ENCODE data around the gene KISS1R.

KISS1R gene

DNA sequence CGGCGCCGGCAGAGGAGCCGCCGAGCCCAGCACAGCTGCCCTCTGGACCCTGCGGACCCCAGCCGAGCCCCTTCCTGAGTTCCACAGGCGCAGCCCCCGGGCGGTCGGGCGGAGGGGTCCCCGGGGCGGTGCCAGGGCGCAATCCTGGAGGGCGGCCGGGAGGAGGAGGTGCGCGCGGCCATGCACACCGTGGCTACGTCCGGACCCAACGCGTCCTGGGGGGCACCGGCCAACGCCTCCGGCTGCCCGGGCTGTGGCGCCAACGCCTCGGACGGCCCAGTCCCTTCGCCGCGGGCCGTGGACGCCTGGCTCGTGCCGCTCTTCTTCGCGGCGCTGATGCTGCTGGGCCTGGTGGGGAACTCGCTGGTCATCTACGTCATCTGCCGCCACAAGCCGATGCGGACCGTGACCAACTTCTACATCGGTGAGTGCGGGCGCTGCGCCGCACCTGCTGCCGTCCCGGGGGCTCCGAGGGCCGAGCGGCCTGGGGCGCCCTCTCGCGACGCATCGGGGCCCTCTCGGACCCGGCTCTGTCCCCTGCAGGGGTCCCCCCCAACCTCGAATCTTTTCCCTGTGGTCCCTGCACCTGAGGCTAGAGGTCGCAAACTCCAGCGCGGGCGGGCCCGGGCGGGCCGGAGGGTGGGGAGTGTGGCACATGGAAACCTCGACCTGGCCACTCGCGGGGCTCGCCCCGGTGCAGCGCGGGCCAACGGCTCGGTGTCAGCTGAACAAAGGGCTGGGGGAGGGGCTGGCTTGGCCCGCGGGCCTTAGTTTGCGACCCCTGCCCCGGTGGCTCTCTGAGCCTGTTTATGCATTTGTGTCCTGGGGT lies at the start of gene KISS1R:
KISS1R (plus strand) TSS at position 11 of the 829 bp plus-strand sequence; CDS start at position 181, 170 bp downstream.
- TF ChIP-seq, protein P1, sequence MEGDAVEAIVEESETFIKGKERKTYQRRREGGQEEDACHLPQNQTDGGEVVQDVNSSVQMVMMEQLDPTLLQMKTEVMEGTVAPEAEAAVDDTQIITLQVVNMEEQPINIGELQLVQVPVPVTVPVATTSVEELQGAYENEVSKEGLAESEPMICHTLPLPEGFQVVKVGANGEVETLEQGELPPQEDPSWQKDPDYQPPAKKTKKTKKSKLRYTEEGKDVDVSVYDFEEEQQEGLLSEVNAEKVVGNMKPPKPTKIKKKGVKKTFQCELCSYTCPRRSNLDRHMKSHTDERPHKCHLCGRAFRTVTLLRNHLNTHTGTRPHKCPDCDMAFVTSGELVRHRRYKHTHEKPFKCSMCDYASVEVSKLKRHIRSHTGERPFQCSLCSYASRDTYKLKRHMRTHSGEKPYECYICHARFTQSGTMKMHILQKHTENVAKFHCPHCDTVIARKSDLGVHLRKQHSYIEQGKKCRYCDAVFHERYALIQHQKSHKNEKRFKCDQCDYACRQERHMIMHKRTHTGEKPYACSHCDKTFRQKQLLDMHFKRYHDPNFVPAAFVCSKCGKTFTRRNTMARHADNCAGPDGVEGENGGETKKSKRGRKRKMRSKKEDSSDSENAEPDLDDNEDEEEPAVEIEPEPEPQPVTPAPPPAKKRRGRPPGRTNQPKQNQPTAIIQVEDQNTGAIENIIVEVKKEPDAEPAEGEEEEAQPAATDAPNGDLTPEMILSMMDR (IDR thresholded peaks at IDR 0.05): no peak
- no peak for DNase-seq (ENCODE audit: low spot score)
- no peak within 1 kb of the TSS for H3K27ac ChIP-seq
- H3K4me3 ChIP-seq: peak within 1 kb of the TSS; percentile 67

- no peak for DNase-seq (ENCODE audit: low spot score)
- Histone ChIP-seq H3K4me3 (no peak overlapping the region), H3K27ac (peak overlapping the region in 1 of 2 donors; percentile 83)
- TF ChIP-seq, protein P1 (IDR thresholded peaks at IDR 0.05): no peak
These were observed 49.2 kb upstream of the KISS1R start for GRCh38 chr19:867855-868457.

DNA sequence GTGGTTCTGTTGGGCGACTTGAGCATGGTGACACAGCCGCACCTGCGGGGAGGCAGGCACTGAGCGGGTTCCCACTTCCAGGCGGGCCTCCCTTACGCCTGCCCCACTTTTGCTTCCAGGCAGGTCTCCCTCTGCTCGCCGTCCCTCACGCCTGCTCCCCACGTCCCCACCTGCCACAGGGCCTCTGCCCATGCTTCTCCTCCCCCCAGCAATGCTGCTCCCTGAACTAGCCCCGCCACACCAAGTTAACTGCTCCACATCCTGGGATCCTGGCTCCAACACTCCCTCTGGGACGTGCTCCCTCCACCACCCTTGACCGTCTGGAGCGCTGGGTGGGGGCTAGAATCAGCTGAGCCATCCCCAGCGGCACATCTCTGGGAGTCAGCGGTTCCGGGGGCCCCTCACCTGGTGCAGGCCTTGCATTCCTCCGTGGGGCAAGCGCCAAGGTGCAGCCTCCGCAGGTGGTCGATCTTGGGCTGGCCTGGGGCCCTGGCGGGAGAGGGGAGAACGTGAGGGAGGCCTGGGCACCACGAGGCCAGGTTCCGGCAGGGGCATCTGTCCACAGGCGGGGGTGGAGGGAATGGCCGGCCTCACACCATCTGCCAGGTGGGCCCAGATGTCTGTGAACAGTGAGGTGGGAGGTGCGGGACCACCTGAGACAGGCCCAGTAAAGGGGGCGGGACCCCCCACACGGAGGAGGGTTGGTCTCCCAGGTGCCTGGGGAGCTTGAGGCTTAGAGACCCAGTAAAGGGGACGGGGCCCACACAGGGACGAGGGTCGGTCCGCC lies 48.5 kb upstream of the KISS1R start:
- H3K4me3 ChIP-seq: no peak overlapping the region
- H3K27ac ChIP-seq: peak overlapping the region; percentile 66 to 83
- DNase-seq (ENCODE audit: low spot score): no peak
- TF ChIP-seq, protein P1 (IDR thresholded peaks at IDR 0.05): no peak

DNA sequence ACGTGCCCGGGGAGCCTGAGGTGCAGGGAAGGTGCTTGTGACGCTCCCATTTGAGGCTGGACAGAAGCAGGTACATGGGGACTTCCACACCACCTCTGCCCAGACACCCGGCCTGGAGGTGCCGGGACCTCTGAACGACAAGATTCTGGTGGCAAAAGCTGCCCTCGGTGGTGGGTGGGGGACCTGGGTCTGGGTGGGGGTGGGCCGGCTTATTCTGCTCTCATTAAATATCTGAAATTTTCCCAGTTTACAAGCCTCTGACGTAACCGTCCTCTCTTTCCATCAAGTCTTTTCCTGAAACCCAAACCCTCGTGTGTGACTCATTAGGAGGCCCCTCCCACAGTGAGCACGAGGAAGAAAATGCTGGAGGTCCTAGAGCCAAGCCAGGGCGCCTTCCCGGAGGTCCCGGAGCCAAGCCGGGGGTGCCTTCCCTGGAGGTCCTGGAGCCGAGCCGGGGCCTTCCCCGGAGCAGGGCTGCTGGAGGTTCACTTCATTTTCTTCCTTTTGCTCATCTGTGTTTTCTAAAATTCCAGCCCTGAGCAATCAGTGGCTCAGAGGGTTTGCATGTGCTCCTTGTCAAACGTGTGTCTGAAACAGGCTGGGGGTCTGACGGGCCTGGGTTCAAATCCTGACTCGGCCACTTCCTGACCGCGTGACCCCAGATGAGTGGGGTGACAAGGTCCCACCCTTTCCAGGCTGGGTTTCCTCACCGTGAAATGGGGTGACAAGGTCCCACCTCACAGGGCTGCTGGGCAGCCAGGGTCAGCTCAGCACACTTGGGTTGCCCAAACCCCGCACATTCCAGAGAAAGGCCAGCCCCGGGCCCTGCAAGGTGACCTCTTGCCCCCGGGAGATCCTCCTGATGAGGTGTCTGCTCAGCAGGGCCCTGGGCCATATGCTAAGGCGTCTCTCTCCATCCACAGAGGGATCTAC lies 47.6 kb upstream of the KISS1R start:
- Histone ChIP-seq H3K27ac (peak overlapping the region; percentile 66 to 83), H3K4me3 (no peak overlapping the region)
- TF ChIP-seq, protein P1 (IDR thresholded peaks at IDR 0.05): no peak
- DNase-seq (ENCODE audit: low spot score): peak; percentile 89

- DNase-seq (ENCODE audit: low spot score): no peak
- no peak overlapping the region for H3K4me3 ChIP-seq
- H3K27ac ChIP-seq: peak overlapping the region; percentile 66 to 83
- TF ChIP-seq, protein P1 (IDR thresholded peaks at IDR 0.05): no peak
These were observed 46.8 kb upstream of the KISS1R start for GRCh38 chr19:870314-870713.

DNA sequence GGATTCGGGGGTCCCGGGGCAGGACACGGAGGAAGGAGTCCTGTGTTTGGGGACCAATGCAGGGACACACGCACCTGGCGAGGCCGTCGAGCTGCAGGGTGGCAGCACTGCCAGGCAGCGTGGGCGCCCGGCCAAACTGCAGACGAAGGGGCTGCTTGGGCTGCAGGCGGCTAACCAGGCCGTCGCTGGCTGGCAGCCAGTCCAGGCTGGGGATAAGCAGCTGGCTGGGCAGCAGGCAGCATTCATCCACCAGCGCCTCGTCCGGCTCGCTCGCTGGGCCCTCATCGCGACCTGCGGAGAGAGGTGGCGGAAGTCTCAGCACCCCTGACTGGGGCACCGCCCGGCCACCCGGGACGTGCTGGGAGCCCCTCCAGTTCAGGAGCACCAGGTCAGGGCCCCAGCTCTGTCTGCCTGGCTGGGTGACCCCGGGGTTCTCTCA lies 46.2 kb upstream of the KISS1R start:
- TF ChIP-seq, protein P1 (IDR thresholded peaks at IDR 0.05): no peak
- Histone ChIP-seq H3K27ac (no peak overlapping the region), H3K4me3 (no peak overlapping the region)
- DNase-seq (ENCODE audit: low spot score): no peak
